ENCODE results near the gene DGKE.

DNA sequence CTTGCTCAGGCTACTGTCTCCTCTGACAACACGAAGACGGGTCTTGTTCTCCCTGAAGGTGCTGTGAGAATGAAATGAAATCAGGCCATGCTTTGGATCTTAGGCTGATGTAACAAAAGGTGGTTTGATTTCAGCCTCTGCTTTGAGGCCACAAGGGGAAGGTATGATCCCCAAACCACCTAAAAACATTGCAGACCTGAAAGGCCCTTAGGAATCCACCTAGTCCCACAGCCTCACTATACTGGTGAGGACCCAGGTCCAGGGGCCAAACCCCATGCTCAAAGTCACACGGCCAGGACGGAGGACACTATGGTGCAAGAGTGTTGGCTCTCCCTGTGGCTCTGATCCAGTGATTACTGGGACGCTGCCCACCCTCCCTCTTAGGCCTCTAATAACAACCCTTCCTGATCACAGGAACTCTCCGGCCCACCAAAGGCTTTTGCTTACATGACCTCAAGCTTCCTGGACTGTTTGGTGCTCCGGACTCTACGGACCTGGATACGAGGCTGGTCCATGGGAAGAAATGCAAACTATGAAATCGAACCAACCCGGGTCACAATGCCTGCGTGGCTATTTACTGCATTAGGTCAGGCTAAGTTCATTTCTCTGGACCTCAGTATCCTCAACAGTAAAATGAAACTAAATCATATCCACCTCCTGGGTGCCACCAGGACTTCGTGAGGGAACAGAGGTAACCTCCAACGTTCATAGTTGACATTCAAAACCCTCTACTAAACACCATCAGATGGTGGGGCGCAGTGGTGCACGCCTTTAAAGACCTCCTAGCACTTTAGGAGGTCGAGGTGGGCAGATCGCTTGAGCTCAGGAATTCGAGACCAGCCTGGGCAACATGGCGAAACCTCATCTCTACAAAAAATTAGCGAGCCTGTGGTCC lies 78.4 kb downstream of the DGKE start:
- TF ChIP-seq RELA (CRISPR knock-in tag; IDR thresholded peaks at IDR 0.05), result no peak
- no peak; a peak in 1 of 4 replicates for TF ChIP-seq NR2F1 (CRISPR knock-in tag; IDR thresholded peaks at IDR 0.05)
- no peak for TF ChIP-seq RBM22 (optimal IDR thresholded peaks at IDR 0.05; ENCODE audit: low read length)
- TF ChIP-seq, protein P1, sequence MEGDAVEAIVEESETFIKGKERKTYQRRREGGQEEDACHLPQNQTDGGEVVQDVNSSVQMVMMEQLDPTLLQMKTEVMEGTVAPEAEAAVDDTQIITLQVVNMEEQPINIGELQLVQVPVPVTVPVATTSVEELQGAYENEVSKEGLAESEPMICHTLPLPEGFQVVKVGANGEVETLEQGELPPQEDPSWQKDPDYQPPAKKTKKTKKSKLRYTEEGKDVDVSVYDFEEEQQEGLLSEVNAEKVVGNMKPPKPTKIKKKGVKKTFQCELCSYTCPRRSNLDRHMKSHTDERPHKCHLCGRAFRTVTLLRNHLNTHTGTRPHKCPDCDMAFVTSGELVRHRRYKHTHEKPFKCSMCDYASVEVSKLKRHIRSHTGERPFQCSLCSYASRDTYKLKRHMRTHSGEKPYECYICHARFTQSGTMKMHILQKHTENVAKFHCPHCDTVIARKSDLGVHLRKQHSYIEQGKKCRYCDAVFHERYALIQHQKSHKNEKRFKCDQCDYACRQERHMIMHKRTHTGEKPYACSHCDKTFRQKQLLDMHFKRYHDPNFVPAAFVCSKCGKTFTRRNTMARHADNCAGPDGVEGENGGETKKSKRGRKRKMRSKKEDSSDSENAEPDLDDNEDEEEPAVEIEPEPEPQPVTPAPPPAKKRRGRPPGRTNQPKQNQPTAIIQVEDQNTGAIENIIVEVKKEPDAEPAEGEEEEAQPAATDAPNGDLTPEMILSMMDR (CRISPR knock-in tag; IDR thresholded peaks at IDR 0.05), result no peak
- TF ChIP-seq ZFY (CRISPR knock-in tag; IDR thresholded peaks at IDR 0.05), result no peak; the same call in 1 of the 2 replicates
- TF ChIP-seq RARG (CRISPR knock-in tag; IDR thresholded peaks at IDR 0.05; ENCODE audit: low read depth), result no peak
- no peak for TF ChIP-seq HDAC2 (CRISPR knock-in tag; IDR thresholded peaks at IDR 0.05)
- TF ChIP-seq NR2F6 (IDR thresholded peaks at IDR 0.05), result no peak
- TF ChIP-seq NR2F6 (CRISPR knock-in tag; IDR thresholded peaks at IDR 0.05), result no peak
- 0 out of 2 replicates have a peak, but pooled peaks have one; percentile 52 for TF ChIP-seq ZNF878 (CRISPR knock-in tag; IDR thresholded peaks at IDR 0.05)
- no peak for TF ChIP-seq EZH2 (conservative IDR thresholded peaks at IDR 0.05; ENCODE audit: low read depth, low read length)
- TF ChIP-seq RFXANK (CRISPR knock-in tag; IDR thresholded peaks at IDR 0.05), result no peak
- TF ChIP-seq ZFP36L1 (CRISPR knock-in tag; IDR thresholded peaks at IDR 0.05), result peak; percentile 57; the same call in 1 of the 2 replicates
- no peak for TF ChIP-seq SETDB1 (CRISPR knock-in tag; IDR thresholded peaks at IDR 0.05; ENCODE audit: borderline replicate concordance)

Data from HepG2 (cell line).